Measurements from ENCODE around the gene SIDT2.

The SIDT2 gene

DNA sequence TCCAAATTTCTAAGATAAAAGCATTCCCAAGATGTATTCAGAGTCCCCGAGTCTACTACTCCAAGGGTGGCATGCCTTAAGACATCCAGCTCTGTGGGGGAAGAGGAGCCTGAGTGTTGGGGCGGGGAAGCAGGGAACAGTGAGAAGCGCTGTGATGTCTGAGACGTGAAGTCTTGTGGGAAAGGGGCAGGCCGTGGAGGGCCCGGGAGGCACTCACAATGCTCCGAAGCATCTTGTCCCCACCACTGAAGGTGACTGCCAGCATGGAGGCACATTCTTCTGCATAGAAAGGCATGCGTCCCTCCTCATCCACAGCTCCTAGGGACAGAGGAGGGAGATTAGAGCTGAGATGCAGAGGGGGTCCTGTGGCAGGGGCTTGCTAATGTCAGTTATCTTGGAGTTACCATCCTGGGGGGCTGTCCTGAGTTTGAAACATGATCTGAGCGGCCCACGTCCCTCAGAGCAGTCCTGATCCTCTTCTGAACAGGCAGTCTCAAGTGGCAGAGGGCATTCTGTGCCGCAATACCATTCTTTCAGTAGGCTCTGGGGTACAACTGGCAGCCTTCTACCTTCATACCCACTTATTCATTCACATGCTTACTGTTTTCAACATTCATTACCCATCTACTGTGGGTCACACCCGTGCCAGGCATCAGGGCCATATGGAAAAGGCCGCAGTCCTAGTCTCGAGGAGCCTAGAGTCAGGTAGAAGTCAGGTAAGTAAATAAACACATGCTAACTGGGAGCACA is 44.6 kb downstream of the SIDT2 start:
- DNase-seq (ENCODE audit: low read depth): no peak

DNA sequence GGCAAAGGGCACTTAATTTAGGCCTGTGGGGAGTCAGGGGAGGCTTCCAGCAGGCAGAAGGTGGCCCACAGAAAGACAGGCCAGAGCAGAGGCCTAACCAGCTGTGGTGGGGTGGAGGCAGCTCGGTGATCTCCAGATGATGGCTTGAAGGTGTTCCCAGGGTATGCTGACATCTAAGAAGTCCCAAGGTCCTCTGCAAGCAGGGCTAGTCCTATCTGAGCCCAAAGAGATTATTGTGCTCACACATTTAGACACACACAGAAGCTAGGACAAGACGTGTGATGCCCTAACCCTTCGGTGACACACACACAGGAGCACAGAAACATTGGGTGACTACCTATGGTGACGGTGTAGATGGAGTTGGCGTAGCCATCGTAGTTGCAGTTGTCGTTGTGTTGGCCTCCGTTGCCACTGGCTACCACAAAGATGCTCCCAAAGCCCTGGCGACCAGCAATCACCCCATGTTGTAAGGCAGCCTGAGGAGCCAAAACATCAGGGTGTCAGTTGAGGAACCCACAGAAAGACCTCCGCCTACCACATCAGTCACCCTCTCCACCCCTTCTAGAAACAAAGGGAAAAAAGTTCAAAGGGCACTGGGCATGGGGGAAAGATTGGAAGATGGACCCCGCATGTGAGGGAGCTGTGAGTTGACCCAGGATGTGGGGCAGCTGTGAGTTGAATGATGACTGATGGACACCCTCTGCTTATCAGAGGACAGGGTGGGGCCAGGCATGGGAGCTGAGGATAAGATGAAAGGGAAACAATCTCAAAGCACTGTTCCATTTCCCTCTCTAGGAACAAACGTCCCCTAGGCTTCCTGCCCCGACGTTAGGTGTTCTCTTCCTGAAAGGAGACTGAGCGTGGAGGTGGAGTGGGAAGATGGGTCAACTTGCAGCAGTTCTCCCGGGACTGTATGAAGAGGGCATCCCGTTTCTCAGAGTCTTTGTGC is 45.5 kb downstream of the SIDT2 start:
- DNase-seq (ENCODE audit: low read depth): no peak

- no peak for DNase-seq (ENCODE audit: low read depth)
Observed at GRCh38 chr11:117225553-117226170, 47.1 kb downstream of the SIDT2 start.

GRCh38 chr11:117226388-117227385 is 48.1 kb downstream of the SIDT2 start:
- no peak for DNase-seq (ENCODE audit: low read depth)

- DNase-seq (ENCODE audit: low read depth): no peak
Observed at GRCh38 chr11:117228091-117228490, 49.5 kb downstream of the SIDT2 start.

GRCh38 chr11:117229411-117229810 is 50.9 kb downstream of the SIDT2 start:
- DNase-seq (ENCODE audit: low read depth): no peak

- DNase-seq (ENCODE audit: low read depth): no peak
Observed at GRCh38 chr11:117229931-117230285, 51.4 kb downstream of the SIDT2 start.

GRCh38 chr11:117230286-117230961 is 51.9 kb downstream of the SIDT2 start:
- DNase-seq (ENCODE audit: low read depth): no peak

GRCh38 chr11:117230999-117231841 is 52.7 kb downstream of the SIDT2 start:
- DNase-seq (ENCODE audit: low read depth): no peak

- no peak for DNase-seq (ENCODE audit: low read depth)
Observed at GRCh38 chr11:117231842-117232091, 53.2 kb downstream of the SIDT2 start, which contains the start of gene PCSK7. Gene PCSK7 (minus strand): TSS chr11:117232073. CDS start chr11:117229844, 2,229 bp downstream.

GRCh38 chr11:117232092-117232878 is 53.7 kb downstream of the SIDT2 start, which contains the start of gene RNF214:
Gene RNF214 (plus strand): TSS chr11:117232671. CDS start chr11:117234273, 1,602 bp downstream.
- peak; percentile 72 for DNase-seq (ENCODE audit: low read depth)

DNA sequence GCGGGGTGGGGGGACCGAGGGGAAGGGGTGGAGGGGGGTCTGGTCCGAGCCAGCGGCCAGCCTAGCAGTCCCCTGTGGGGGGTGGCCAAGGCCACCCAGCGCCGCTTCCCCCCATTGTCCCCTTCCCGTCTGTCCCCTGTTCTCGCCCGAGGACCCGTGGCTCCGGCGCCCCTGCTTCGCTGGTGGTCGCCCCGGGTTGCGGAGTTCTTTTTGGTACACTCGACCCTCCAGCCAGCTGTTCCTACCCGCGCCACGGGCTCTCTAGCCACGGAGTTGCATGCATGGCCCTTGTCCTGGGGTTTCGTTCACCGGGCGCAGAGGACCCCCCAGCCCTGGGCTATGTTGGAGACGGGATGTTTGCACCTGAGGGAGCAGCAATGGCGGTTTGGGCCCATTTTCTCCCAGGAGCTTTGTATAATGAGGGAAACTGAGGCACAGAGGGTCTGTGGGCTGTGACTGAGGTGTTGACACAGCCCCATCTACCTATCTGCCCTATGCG is 54.4 kb downstream of the SIDT2 start:
- DNase-seq (ENCODE audit: low read depth): no peak

- DNase-seq (ENCODE audit: low read depth): no peak
Observed at GRCh38 chr11:117238221-117238620, 59.7 kb downstream of the SIDT2 start.

- no peak for DNase-seq (ENCODE audit: low read depth)
Observed at GRCh38 chr11:117239295-117239694, 60.8 kb downstream of the SIDT2 start.
